Measurements from ENCODE around the gene SPAG8.

The SPAG8 gene

DNA sequence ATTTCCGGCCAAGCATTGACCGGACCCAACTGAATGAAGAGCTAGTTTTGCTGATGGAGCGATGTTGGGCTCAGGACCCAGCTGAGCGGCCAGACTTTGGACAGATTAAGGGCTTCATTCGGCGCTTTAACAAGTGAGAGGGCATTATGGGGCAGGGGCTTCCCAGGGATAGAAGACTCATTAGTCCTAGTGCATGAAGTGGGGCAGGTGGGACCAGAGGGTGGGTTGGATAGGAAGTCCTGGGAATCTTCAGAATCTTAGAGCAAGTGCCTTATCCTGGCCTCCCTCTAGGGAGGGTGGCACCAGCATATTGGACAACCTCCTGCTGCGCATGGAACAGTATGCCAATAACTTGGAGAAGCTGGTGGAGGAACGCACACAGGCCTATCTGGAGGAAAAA lies 6.0 kb downstream of the SPAG8 start:
- DNase-seq, result no peak

DNA sequence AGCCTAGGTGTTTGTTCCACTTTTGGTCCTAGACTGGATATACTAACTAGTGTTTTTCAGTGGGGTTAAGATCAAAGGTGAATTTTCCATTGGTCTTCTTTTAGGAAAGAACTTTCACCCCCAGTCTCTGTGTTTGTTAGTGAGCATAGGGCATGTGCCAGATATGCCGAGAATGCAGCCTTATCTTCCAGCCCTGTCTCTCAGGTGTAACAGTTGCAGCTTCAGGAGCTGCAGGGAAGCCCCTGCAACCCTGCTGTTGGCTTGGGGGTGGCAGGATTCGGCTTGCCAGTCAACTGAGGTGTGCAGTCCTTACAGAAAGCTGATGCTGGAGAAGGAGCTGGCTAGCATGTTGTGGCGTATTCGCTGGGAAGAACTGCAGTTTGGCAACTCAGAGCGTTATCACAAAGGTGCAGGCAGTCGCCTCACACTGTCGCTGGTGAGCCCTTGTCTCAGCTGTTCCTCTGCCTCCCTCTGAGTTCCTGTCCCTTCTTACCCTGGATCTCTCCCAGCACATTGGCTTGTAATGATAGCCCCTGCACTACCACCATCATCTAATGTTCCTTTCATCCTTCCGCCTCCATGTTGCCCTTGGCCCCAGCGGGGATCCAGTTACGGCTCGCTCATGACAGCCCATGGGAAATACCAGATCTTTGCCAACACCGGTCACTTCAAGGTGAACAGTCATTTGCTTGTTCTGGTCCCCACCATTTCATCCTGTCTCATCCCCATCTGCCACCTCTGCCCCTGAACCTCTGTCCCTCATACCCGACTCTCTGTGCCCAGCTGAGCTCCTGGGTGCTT lies 10.5 kb downstream of the SPAG8 start:
- DNase-seq, result no peak

DNA sequence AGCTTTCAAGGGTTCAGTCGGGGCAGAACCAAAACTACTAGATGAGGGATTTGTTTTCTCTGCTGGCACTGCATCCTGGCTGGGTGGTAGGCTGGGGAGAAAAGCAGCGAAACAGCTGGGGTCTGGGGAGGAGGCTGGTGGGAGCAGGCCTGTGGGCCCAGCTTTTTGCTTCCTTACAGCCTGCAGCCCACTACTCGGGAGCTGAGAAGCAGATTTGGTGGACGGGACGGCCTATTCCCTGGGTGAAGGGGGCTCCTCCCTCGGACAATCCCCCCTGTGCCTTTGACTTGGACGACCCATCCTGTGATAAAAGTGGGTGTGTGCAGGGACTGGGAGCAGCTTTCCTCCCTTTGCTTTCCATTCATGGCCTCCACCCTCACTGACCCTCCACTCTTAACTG lies 11.5 kb downstream of the SPAG8 start:
- DNase-seq, result no peak

DNA sequence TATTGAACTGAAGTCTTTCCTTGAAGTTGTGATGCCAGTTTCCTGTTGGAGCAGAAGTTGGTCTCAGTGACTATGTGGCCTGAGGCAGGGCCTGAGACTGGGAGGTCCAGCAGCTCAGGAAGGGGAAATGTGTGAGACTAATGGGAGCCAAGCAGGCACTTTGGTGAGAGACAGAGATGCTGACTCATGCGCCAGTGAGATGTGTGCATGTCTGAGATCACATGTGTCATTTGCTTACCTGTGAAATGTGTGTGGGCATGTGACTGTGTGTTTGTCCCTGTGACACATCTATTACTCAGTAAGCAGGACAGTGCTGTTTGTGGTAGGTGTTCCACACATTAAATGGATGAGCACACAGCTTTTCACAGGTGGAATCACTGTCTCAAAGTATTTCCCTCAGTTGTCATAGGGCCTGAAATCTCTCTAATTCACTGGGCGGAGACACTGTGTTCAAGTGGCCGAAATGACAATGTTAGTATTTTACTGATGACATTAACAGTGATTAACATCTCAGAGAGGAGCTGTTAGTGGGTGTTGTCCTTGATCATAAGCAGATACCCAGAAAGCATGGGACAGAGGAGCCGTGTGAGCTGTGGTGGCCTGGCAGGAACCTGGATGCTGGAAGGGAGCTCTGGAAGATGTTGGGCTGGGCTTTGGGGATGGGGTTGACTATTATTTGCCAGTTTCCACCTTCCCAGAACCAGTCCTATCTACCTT lies 13.2 kb downstream of the SPAG8 start:
- DNase-seq, result peak; percentile 76

DNA sequence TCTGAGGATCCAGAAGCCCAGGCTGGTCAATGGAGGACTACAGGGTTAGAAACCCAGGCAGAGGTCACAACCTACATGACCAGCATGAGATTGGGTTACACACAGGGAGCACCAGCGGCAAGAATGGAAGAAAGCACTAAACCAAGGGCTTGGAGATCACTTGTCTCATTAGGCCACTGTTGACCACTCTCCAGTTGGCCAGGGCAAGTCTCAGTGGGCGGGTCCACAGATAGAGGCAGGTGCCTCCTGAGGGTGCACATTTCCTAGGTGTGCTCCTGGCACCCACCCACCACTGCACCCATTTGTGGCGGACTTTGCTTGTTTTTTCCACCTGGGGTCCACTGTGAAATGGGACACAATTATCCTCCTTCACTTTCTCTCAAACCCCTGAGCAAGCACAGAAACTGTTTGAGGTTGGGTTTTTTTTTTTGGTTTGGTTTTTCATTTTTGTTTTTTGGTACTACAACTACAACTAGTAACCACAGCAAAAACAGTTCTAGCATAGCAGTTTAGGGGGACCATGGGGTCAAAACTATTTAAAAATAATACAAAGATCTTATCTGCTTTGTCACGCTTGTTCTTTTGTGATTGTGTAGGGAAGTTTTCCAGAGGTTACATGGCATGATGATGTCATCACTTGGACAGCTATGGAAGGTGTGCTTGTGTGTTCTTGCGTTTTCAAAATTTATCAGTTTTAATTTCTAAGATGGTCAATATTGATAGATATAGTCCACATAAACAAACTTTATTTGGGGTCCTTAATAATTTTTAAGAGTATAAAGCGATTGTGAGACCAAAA lies 14.6 kb downstream of the SPAG8 start:
- DNase-seq, result no peak

DNA sequence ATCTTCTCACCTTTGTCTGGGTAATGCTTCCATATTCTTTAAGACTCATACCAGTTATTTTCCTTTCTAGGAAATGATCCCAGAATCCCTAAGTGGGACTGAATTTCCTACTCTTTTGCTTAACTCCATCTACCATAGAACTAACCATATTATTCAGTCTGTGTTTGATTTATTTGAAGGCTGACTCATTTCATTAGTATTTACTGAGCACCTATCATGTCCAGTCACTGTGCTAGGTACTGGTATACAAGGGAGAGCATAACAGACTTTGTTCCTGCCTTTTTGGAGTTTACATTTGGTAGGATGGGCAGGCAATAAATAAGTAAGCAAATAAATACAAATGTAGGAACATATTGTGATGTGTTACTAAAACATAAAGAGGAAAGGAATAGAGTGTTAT lies 16.4 kb downstream of the SPAG8 start:
- no peak for DNase-seq

DNA sequence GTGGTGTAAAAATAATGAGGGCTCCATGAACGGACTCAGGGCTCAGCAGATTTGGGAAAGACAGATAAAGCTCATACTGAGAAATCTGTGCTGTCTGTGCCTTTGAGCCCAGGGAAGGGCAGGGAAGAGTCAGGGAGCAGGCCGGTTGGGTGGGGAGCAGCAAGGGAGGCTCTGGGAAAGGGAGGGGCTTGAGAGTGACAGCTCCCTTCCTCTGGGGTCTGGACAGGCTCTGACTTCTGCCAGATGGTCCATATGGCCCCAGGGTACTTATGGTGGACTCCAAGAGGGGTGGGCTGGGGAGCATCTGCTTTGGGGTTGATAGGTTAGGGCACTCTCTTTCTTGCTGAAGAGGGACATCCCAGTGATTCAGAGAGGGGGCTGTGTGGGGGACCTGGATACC lies 18.6 kb downstream of the SPAG8 start:
- no peak for DNase-seq

DNA sequence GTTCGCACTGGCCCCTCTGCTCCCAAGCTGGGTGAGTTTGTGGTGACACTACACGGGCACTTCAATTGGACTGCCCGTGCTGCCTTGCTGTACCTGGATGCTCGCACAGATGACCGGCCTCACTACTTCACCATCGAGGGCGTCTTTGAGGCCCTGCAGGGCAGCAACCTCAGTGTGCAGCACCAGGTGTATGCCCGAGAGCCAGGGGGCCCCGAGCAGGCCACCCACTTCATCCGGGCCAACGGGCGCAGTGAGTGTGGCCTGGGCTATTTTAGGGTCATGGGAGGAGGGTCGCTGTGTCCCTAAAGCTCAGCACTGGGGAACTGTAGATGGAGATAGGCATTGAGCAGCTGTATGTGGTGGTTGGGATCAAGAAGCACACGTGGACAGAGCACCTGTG lies 19.2 kb downstream of the SPAG8 start:
- no peak for DNase-seq

DNA sequence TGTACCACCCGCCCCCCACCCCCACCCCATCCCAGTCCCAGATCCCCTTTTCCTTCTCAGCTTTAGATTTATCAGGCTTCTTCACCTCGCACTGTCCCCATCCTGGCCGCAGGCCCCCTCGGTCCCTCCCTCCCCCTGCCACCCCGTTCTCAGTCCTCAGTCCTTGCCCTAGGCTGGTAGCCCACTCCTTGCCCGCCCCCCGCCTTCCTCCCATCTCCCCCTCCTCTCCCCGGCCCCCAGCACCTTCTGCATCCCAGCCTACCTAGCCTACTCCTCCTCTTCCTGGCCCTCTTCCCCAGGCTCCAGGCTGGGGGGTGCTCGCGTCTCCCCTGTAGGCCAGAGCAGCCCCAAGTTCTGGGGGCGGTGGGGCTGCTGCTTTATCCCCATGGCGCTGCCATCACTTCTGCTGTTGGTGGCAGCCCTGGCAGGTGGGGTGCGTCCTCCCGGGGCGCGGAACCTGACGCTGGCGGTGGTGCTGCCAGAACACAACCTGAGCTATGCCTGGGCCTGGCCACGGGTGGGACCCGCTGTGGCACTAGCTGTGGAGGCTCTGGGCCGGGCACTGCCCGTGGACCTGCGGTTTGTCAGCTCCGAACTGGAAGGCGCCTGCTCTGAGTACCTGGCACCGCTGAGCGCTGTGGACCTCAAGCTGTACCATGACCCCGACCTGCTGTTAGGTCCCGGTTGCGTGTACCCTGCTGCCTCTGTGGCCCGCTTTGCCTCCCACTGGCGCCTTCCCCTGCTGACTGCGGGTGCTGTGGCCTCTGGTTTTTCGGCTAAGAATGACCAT lies 19.8 kb downstream of the SPAG8 start:
- DNase-seq, result no peak

DNA sequence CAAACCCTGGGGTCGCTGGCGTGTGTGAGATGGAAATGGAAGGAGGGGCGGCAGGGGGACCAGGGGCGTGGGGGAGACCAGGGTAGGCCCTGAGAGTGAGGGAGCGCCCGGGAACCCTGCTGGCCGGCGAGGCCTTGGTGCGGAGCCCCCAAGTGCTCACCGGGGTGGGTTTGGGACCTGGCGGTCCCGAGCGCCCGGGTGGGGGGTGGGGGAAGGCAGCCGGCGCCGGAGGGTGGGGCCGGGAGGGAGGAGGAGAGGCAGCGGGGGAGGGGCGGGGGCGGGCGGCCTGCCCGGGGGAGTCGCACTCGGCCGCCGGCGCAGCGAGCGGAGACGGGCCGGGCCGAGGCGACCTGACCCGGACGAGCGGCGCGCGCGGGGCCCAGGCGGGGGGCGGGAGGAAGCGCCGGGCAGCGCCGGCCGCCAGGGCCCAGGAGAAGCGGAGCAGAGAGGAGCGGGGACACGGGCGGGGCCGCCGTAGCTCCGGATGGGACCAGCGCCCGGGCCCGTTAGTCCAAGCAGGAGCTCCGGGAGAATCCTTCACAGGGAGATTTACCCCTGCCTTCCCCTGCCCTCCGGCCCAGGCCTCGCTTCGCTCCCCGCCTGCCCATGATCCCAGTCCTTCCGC lies 20.7 kb downstream of the SPAG8 start, which contains the start of gene NPR2:
NPR2 (plus strand) TSS at position 295 of the 625 bp plus-strand sequence. CDS start 818 bp downstream, outside the sequence.
- DNase-seq, result no peak

DNA sequence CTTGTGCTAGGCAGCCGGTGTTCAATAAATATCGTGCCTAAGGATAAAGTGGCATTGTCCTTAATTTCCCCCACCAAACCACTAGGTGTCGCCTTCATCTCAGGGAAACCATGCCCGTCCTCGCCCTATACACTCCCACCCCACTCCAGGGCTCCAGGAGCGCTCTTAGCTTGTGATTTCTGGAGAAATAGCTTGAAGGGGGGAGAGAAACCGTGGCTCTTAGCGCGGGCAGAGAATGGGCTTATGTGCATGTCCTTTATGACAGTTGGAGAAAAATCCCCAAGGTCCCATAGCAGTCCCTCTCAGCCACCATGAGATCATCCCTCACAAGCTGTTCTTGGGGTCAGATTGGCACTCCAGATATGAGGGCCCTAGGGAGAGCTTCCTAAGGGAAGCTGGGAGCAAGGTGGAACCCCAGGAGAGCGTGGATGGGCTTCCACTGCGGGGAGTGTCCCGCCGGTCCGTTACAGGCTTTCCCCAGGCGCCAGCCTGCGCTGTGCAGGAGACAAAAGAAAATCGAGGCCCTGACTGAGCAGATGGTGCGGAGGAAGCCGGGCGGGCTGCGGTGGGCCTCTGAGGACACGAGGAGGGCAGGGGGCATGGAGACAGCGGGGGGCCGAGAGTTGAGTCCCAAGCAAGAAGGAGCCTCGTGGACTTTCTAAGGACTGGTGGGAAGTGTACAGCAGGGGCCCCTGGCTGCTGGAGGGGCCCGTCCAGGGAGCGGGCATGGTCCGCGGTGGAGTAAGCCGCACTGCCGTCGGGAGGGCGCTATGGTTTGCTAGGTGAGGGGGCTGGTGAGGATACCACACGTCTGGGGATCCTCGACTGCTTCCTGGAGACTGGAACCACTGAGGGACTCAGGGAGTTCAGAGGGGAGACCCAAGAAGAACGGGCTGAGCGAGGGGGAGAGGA lies 21.4 kb downstream of the SPAG8 start:
- DNase-seq, result peak; percentile 79

DNA sequence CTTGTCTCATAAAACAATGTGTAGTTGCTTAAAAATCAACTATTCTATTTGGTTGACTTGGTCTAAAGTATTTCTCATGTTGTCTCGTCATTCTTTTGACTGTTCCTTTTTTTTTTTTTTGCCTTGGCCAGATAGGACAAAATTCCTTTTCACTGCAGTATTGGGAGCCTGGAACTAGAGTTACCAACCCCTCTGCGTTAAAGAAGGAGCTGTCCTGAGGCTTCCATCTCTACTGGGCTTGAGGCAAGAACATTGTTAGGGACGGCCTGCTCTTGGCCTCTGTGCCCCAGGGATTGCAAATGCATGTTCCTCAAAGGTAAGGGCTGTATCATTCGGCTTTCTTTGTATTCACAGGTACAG lies 22.1 kb downstream of the SPAG8 start:
- DNase-seq, result no peak

DNA sequence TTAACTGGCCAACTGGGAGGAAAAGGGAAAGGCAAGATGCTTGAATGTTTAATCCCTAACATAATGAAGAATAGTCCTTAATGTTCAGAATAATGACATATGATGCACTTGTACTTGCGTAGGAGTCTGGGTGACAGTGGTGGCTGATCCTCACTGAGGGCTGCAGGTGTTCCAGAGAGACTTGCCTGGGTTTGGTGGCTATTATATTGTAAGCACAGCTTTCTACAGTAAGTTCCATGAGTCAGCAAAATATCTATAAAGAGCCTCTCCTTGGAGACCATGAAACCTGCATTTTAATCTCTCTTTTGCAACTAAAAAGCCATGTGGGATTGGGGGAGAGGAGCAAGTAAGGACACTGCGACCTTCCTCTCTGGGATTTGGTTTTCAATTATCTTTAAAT lies 22.5 kb downstream of the SPAG8 start:
- no peak for DNase-seq

DNA sequence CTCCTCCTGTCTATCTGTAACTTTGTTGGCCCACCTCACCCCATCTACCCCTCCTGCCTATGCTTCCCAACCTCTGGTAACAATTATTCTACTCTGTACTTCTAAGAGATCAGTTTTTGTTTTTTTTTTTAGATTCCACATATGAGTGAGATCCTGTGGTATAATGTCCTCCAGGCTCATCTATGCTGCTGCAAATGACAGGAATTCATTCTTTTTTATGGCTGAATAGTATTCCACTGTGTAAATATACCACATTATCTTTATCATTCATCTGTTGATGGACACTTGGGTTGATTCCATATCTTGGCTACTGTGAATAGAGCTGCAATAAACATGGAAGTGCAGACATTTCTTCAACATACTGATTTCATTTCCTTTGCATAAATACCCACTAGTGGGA lies 28.6 kb downstream of the SPAG8 start:
- no peak for DNase-seq

DNA sequence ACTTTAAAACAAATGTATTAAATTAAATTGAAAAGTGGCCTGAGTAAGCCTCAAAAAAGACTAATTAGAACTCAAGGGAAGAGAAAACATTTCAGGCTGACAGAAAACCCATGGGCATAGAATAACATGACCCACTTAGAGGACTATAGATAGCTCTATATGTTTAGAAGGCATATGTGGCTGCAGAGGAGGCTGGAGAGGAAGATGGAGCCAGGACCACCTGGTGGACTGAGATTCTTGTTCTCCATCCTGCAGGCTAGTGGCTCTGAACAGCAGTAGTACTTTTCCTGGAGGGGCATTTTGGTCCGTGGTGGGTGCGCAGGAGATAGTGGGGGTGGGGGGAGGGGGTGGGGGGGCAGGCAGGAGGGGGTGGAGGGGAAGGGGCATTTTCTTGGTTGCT lies 31.0 kb downstream of the SPAG8 start:
- no peak for DNase-seq

DNA sequence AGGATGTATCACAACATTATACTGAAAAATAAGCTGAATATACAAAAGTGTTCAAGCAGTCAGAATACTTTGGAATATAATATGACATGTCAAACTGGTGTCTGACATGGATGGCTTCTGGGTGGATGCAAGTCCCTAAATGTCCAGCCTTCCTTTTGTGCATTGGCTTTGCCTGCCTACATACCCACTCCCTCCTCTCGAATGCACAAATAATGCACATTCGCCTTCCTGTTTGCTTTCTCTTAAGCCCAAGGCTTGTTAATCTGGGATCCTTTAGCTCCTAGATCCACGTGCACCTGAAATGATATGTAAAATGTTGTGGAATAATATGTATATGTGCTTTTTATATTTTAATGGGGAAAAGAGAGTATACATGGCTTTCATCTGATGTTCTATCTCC lies 33.6 kb downstream of the SPAG8 start:
- DNase-seq, result no peak

DNA sequence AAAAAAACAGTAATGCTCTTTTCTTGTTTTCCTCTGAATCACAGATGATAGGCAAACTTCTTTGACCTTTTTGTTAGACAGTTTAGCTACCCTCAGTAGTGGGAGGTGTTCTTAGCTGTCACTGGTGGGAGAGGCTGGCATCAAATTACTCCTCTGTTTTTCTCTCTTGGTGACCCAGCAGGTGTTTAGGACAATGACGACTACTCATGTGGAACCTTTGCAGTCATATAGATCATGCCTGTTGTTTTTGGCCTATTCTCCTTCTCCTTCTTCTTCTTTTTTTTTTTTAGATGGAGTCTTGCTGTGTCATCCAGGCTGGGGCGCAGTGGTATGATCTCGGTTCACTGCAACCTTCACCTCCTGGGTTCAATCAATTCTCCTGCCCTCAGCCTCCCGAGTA lies 36.0 kb downstream of the SPAG8 start:
- no peak for DNase-seq

DNA sequence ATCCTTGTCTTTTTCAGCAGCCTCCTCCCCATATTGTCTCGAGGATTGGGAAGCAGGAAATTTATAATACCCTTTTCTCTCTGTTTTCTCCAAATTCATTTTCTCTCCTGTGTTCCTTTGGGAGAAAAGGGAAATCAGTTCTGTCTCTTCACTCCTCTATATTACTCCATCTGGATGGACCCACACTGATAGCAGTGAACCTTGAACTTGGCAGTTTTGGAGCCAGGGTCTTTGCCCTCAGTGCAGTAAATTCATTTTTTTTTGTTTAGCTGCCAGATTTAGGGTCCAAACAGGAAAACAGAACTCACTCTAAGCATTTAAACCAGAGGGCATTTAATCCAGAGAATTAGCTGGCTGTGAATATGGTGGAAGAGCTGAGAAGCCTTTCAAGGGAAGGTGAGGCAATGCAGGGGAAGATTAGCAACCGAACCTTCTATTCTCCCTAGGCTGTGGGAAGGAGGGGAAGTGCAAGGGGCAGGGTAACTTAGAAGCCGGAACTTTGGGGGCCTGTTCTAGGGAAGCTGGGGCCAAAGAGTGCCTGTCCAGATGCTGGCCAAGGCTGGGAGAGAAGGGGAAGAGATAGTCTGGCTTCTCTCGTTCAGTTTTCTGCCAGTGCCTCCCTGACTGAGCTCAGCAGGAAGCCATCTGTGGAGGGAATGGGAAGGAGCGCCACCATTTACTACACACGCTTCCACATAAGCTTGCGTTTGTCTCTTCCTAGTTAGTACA lies 37.0 kb downstream of the SPAG8 start:
- no peak for DNase-seq

DNA sequence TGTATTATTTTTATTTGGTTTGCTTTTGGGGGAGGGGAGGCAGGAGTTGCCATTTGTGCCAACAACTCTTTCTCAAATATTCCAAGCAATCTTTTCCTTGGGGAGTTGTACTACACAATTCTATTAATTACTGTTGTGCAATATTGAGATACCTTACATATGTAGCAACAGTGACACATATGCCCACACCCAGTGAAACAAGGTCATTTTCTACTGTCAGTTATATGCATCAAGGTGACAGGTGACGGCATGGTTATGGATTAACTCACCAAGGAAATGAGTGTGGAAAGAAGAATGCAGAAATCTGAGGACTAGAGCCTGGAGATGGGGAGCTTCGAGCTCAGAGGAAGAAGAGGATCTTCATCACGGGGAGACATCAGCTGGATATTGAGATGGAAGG lies 40.1 kb downstream of the SPAG8 start:
- no peak for DNase-seq

DNA sequence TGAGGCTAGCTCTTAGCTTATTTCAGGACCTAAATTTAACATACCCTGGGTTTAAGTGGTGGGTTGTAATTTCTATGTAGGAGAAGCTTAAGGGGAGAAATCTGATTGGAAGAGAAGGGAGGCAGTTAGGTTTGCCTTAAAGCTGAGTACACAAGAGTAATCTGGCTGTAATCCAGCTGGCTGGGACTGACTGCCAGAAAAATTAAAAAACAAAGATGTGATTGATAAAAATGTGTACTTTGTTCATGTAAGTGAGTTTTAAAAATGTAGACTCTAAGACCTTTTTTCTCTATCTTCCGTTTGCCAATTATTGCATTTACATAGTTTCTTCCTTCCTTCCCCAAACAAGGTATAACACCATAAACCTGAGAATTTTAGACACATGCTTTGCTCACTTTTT lies 40.5 kb downstream of the SPAG8 start:
- no peak for DNase-seq

DNA sequence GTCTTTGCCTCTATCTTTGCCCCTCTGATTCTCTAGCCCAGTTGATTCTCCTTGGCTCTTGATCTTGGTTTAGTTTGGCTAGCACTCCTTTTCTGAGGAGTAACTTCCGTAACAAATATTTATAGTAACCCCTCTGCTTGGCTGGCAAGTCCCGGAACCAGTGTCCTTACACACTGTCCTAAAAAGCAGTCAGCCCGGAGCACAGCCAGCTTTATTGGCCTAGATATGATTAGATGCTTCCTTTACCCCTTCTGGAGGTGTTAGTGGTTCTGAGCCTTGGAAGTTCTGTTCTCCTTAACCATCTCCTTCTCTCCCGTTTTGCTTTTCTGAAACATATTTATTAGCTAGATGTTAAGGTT lies 41.0 kb downstream of the SPAG8 start:
- DNase-seq, result no peak
